Measurements from ENCODE around the gene DST.

The DST gene

DNA sequence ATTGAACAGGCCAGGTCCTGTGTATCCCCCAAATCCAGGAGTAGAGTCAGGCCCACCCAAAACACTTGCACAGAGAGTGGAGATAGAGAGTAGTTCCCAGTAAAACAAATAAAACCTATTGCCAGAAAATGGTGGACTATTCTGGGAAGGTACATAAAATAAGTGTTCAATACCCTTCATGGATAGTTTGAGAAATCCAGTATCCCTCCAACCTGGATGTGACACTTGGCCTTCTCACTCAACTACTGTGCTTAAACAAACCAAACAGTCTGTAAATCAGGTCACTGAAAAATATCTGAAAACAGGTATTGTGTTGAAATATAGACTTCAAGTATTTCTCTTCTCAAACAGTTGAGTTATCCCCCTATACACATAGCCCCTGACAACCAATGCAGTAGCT, 233.7 kb downstream of the DST start:
- Histone ChIP-seq H3K27me3 (ENCODE audit: control insufficient read depth, low read length) (no peaks in the 10 kb centered on the region), H3F3A (ENCODE audit: control insufficient read depth, insufficient read depth) (no peaks in the 10 kb centered on the region), H3K4me1 (ENCODE audit: control insufficient read depth, low read length) (no peaks in the 10 kb centered on the region), H3K9me3 (ENCODE audit: control insufficient read depth, insufficient read depth, low read length) (no peaks in the 10 kb centered on the region), H3K27ac (ENCODE audit: low read depth, low read length) (no peak overlapping the region), H3K79me2 (ENCODE audit: control insufficient read depth, low read length) (no peaks in the 10 kb centered on the region), H3K9me2 (replicated peaks; ENCODE audit: control insufficient read depth, low read length) (no peaks in the 10 kb centered on the region), H3K36me3 (ENCODE audit: control insufficient read depth, low read length) (no peaks in the 10 kb centered on the region), H3K4me2 (ENCODE audit: low read length) (no peak overlapping the region), H3K4me3 (ENCODE audit: low read length) (no peak overlapping the region), H4K20me1 (ENCODE audit: control insufficient read depth, insufficient read depth, low read depth, low read length) (no peaks in the 10 kb centered on the region)
- TF ChIP-seq EZH2phosphoT487 (IDR thresholded peaks at IDR 0.05; ENCODE audit: borderline replicate concordance, low read length), result no peak
- TF ChIP-seq, protein P1, sequence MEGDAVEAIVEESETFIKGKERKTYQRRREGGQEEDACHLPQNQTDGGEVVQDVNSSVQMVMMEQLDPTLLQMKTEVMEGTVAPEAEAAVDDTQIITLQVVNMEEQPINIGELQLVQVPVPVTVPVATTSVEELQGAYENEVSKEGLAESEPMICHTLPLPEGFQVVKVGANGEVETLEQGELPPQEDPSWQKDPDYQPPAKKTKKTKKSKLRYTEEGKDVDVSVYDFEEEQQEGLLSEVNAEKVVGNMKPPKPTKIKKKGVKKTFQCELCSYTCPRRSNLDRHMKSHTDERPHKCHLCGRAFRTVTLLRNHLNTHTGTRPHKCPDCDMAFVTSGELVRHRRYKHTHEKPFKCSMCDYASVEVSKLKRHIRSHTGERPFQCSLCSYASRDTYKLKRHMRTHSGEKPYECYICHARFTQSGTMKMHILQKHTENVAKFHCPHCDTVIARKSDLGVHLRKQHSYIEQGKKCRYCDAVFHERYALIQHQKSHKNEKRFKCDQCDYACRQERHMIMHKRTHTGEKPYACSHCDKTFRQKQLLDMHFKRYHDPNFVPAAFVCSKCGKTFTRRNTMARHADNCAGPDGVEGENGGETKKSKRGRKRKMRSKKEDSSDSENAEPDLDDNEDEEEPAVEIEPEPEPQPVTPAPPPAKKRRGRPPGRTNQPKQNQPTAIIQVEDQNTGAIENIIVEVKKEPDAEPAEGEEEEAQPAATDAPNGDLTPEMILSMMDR (IDR thresholded peaks at IDR 0.05; ENCODE audit: low read depth, low read length, poor library complexity, severe bottlenecking), result no peak

Measured in DOHH2 (cell line).